ENCODE results near the gene SLC10A7.

DNA sequence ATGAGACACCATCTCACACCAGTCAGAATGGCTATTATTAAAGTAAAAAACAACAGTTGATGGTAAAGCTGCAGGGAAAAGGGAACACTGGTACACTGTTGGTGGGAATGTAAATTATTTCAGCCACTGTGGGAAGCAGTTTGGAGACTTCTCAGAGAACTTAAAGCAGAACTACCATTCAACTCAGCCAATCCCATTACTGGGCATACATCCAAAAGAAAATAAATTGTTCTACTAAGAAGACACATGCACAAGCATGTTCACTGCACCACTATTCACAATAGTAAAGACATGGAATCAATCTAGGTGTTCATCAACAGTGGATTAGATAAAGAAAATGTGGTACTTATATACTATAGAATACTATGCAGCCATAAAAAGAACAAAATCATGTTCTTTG lies 172.4 kb downstream of the SLC10A7 start:
- TF ChIP-seq, protein P1, sequence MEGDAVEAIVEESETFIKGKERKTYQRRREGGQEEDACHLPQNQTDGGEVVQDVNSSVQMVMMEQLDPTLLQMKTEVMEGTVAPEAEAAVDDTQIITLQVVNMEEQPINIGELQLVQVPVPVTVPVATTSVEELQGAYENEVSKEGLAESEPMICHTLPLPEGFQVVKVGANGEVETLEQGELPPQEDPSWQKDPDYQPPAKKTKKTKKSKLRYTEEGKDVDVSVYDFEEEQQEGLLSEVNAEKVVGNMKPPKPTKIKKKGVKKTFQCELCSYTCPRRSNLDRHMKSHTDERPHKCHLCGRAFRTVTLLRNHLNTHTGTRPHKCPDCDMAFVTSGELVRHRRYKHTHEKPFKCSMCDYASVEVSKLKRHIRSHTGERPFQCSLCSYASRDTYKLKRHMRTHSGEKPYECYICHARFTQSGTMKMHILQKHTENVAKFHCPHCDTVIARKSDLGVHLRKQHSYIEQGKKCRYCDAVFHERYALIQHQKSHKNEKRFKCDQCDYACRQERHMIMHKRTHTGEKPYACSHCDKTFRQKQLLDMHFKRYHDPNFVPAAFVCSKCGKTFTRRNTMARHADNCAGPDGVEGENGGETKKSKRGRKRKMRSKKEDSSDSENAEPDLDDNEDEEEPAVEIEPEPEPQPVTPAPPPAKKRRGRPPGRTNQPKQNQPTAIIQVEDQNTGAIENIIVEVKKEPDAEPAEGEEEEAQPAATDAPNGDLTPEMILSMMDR (IDR thresholded peaks at IDR 0.05 in 8 of 11, conservative IDR thresholded peaks at IDR 0.05 in 3 of 11) = no peak
- TF ChIP-seq POLR2A (IDR thresholded peaks at IDR 0.05) = no peak
